T-cell (primary cell): ENCODE data around the gene EBF4. TPM values are rescaled to one million over a fixed set of nuclear protein-coding genes. Genes with fewer than 3 reads are reported as not detected.

Source experiments
- ATAC-seq, 4 experiments: fragments of 200-7000 bp in 3 of 4; fragments of 150-1000 bp in 1 of 4; cut with Tn5 transposase; replicated peaks in 1 of 4; 1 replicate in 3 of 4; 2 replicates in 1 of 4; pipeline ENCODE4 v1.10.0; 2021; ENCODE audit warnings: moderate library complexity in 3 of 4, mild to moderate bottlenecking in 2 of 4, moderate number of reproducible peaks in 1 of 4
- CTCF ChIA-PET, 2 donors: fragments of 300-600 bp; sonication (Branson Sonifier 250); formaldehyde crosslinking; loops; one replicate each; lab custom pipeline; 2022; ENCODE audit warnings: antibody characterized with exemption in 2 of 2; lab: Charles Lee
- POLR2A ChIA-PET, 2 donors: fragments of 300-600 bp; sonication (Branson Sonifier 250); formaldehyde crosslinking; loops; one replicate each; lab custom pipeline; 2022; ENCODE audit warnings: antibody characterized with exemption in 2 of 2; lab: Charles Lee
- DNase-seq, 35 experiments: peaks; one replicate each; pipeline versions ENCODE4 v3.0.0 to v3.0.0-alpha.2; 2013 to 2023
- H3K27ac ChIP-seq: one replicate; pipeline ENCODE4 v1.5.1; 2013; ENCODE audit warnings: low read length
- H3K27me3 ChIP-seq, 2 experiments: replicated peaks in 1 of 2; 1 replicate in 1 of 2; 2 replicates in 1 of 2; pipeline versions ENCODE4 v1.6.1 to v1.7.0; 2013; ENCODE audit warnings: low read length in 1 of 2, mixed read lengths in 1 of 2; ENCODE audit not compliant: control insufficient read depth in 2 of 2, insufficient read depth in 2 of 2; ENCODE audit errors: extremely low read depth in 1 of 2
- H3K36me3 ChIP-seq, 2 donors: 1 replicate in 1 of 2; 2 replicates in 1 of 2; pipeline versions ENCODE4 v1.6.1 to v1.7.0; 2013; ENCODE audit warnings: low read length in 1 of 2; ENCODE audit not compliant: control insufficient read depth in 2 of 2, insufficient read depth in 1 of 2; ENCODE audit errors: extremely low read depth in 1 of 2
- H3K4me1 ChIP-seq, 2 experiments: 1 replicate in 1 of 2; 2 replicates in 1 of 2; pipeline versions ENCODE4 v1.6.1 to v1.7.0; 2013; ENCODE audit warnings: low read length in 2 of 2, mixed read lengths in 1 of 2; ENCODE audit not compliant: insufficient read depth in 2 of 2, control insufficient read depth in 1 of 2; ENCODE audit errors: extremely low read depth in 1 of 2
- H3K4me3 ChIP-seq, 2 donors: 1 replicate in 1 of 2; 2 replicates in 1 of 2; pipeline versions ENCODE4 v1.5.1 to v1.7.0; 2013; ENCODE audit warnings: mild to moderate bottlenecking in 2 of 2, low read length in 1 of 2, moderate library complexity in 1 of 2; ENCODE audit not compliant: control insufficient read depth in 1 of 2; ENCODE audit errors: extremely low read depth in 1 of 2
- H3K9me3 ChIP-seq: 2 replicates; pipeline ENCODE4 v1.7.0; 2013
- H3K27ac Mint-ChIP-seq, 2 donors: one replicate each; pipeline ENCODE4 v1.8.0; 2020 to 2021; ENCODE audit warnings: mild to moderate bottlenecking in 2 of 2, mixed read lengths in 2 of 2
- H3K27me3 Mint-ChIP-seq, 2 donors: one replicate each; pipeline ENCODE4 v1.8.0; 2021 to 2022; ENCODE audit warnings: mixed read lengths in 2 of 2
- H3K36me3 Mint-ChIP-seq: one replicate; pipeline ENCODE4 v1.8.0; 2021; ENCODE audit warnings: mixed read lengths
- H3K4me1 Mint-ChIP-seq, 3 donors: one replicate each; pipeline ENCODE4 v1.8.0; 2020 to 2022; ENCODE audit warnings: mixed read lengths in 3 of 3, mild to moderate bottlenecking in 1 of 3
- H3K4me3 Mint-ChIP-seq, 3 donors: one replicate each; pipeline ENCODE4 v1.8.0; 2020 to 2022; ENCODE audit warnings: mild to moderate bottlenecking in 3 of 3, mixed read lengths in 3 of 3, moderate library complexity in 3 of 3
- H3K9me3 Mint-ChIP-seq, 3 donors: one replicate each; pipeline ENCODE4 v1.8.0; 2020 to 2022; ENCODE audit warnings: mixed read lengths in 3 of 3
- WGBS: methylation state at CpG from one replicate; pipeline ENCODE4 v1.1.5; 2013; ENCODE audit warnings: missing lambda C conversion rate; ENCODE audit not compliant: insufficient coverage; 5-methylcytosine and 5-hydroxymethylcytosine counted together
- total RNA-seq, 35 experiments: library from RNA in 6 of 35; stranded (reverse) in 6 of 35; fragments of 120-200 nt in 1 of 35; gene quantifications; one replicate each; pipeline versions ENCODE4 v1.2.1 to v1.2.4 and lab custom pipeline; 2013 to 2026

EBF4 gene
- total RNA-seq, 5 donors from 2014 or later (not counting 1 experiment from before 2014, with no cell fraction given): 4.2 to 10.5 (median 6.8) TPM

DNA sequence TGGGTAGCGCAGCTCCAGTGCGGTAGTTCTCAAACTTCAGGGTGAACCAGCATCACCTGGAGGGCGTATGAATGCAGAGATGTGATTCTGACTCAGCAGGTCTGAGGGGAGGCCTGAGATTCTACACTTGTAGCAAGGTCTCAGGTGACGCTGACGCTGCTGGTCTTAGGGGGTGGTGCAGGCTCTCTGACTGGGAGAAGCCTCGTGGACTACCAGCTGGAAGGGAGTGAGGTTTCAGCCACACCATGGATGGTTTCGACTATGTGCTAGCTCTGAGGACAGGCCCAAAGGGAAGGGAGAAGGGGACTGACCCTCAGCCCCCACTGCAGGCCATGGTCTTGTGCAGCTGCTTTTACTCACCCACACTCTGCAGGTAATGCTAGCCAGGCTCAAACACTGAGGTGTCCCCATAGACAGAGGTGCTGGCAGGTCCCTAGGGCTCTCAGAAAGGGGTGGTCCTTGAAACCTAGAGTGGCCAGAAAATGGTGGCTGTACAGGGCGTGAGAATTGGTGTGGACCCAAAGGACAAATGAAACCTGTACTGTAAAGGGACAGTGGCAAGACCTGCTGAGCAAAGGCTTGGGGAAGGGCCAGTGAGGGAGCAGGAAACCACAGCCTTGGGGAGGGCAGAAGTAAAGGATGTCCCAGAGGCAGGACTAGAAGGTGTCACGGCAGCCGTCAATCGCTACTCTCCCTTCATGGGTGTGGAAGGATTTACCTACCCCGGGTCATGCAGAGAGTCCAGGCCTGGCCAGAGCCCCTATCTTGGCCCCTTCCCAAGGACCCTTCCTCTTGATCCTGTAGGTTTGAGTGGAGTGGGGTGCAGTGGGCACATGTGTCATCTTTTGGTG is 52.7 kb downstream of the EBF4 start:
- 61% methylated on average over 5 of the region's 12 CpGs for WGBS
- Histone ChIP-seq H3K27me3 (no peaks in the 10 kb centered on the region), H3K4me1 (peaks cover 26 to 30% of the 10 kb centered on the region in 2 experiments), H3K9me3 (no peaks in the 10 kb centered on the region), H3K36me3 (no peaks in the 10 kb centered on the region), H3K27ac (no peak overlapping the region), H3K4me3 (no peak overlapping the region)
- ATAC-seq (no peak), DNase-seq (peak in 1 of 35 experiments; percentile 22)
- no peak overlapping the region for H3K4me3 Mint-ChIP-seq
- H3K27ac Mint-ChIP-seq: peak overlapping the region in 1 of 2 donors; percentile 64
- peaks cover 0 to 1% of the 10 kb centered on the region in 2 donors for H3K27me3 Mint-ChIP-seq
- peaks cover 36 to 37% (median 36%) of the 10 kb centered on the region in 3 donors for H3K4me1 Mint-ChIP-seq
- POLR2A ChIA-PET: no interaction called here
- no peaks in the 10 kb centered on the region for H3K36me3 Mint-ChIP-seq
- CTCF ChIA-PET: interaction anchor here (0.6 to 1.9 kb wide), 2 partner anchors 32 to 53 kb away, joined by 7 to 11 read pairs; partner anchors contain the start of gene EBF4 (in 1 of the 2)
- H3K9me3 Mint-ChIP-seq: no peaks in the 10 kb centered on the region

- no peak overlapping the region for H3K4me3 ChIP-seq
- no peaks in the 10 kb centered on the region for H3K36me3 Mint-ChIP-seq
- peaks cover 0 to 3% of the 10 kb centered on the region in 2 experiments for H3K27me3 ChIP-seq
- CTCF ChIA-PET: no interaction called here
- H3K4me1 Mint-ChIP-seq: peaks cover 35 to 37% (median 36%) of the 10 kb centered on the region in 3 donors
- POLR2A ChIA-PET: no interaction called here
- H3K9me3 Mint-ChIP-seq: no peaks in the 10 kb centered on the region
- ATAC-seq (no peak), DNase-seq (peak in 1 of 35 experiments; percentile 12)
- no peak overlapping the region for H3K4me3 Mint-ChIP-seq
- peaks cover 22 to 30% of the 10 kb centered on the region in 2 experiments for H3K4me1 ChIP-seq
- no peaks in the 10 kb centered on the region for H3K36me3 ChIP-seq
- peaks cover 0 to 1% of the 10 kb centered on the region in 2 donors for H3K27me3 Mint-ChIP-seq
- no peak overlapping the region for H3K27ac ChIP-seq
- H3K9me3 ChIP-seq: no peaks in the 10 kb centered on the region
- peak overlapping the region in 1 of 2 donors; percentile 64 for H3K27ac Mint-ChIP-seq
- WGBS: 79% methylated on average over 2 of the region's 4 CpGs
Measured at GRCh38 chr20:2745936-2746635, 53.5 kb downstream of the EBF4 start.

GRCh38 chr20:2746636-2747265 is 54.2 kb downstream of the EBF4 start:
- POLR2A ChIA-PET: no interaction called here
- no peak for DNase-seq
- peak overlapping the region in 1 of 2 donors; percentile 28 for H3K27ac Mint-ChIP-seq

DNA sequence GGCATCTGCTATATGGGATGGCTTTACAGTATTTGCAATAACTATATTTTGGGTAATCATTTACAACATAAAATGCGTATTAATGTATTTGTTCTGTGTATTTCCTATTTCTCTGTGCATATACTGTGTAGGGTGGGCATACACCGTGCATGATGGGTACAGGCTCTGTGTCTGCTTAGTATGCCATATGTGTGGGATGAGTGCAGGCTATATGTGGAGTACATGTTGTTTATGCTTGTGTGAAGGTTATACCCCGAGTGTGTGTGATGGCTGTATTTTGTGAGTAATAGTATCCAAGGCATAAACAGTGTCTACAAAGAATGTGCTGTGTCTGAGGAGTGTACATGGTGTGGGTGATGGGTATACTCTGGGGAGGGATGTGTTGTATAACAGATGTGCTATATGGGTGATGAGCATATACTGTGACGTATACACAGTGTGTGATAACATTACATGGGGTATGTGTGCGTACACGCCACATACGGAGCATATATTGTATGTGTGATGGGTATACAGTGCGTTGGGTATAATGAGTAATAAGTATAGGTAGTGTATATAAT is 55.2 kb downstream of the EBF4 start:
- no peaks in the 10 kb centered on the region for H3K9me3 ChIP-seq
- ATAC-seq: no peak

More at GRCh38 chr20:2746636-2747265, 54.2 kb downstream of the EBF4 start:
- 75% methylated on average over 5 of the region's 8 CpGs for WGBS
- Mint-ChIP-seq H3K27me3 (peaks cover 0 to 1% of the 10 kb centered on the region in 2 donors), H3K4me1 (peaks cover 29 to 33% (median 32%) of the 10 kb centered on the region in 3 donors), H3K9me3 (no peaks in the 10 kb centered on the region), H3K36me3 (no peaks in the 10 kb centered on the region), H3K4me3 (no peak overlapping the region)
- no peak overlapping the region for H3K4me3 ChIP-seq
- peaks cover 20 to 33% of the 10 kb centered on the region in 2 experiments for H3K4me1 ChIP-seq
- no peaks in the 10 kb centered on the region for H3K36me3 ChIP-seq
- CTCF ChIA-PET: no interaction called here
- H3K27ac ChIP-seq: no peak overlapping the region
- ATAC-seq: no peak
- no peaks in the 10 kb centered on the region for H3K9me3 ChIP-seq
- peaks cover 0 to 7% of the 10 kb centered on the region in 2 experiments for H3K27me3 ChIP-seq

DNA sequence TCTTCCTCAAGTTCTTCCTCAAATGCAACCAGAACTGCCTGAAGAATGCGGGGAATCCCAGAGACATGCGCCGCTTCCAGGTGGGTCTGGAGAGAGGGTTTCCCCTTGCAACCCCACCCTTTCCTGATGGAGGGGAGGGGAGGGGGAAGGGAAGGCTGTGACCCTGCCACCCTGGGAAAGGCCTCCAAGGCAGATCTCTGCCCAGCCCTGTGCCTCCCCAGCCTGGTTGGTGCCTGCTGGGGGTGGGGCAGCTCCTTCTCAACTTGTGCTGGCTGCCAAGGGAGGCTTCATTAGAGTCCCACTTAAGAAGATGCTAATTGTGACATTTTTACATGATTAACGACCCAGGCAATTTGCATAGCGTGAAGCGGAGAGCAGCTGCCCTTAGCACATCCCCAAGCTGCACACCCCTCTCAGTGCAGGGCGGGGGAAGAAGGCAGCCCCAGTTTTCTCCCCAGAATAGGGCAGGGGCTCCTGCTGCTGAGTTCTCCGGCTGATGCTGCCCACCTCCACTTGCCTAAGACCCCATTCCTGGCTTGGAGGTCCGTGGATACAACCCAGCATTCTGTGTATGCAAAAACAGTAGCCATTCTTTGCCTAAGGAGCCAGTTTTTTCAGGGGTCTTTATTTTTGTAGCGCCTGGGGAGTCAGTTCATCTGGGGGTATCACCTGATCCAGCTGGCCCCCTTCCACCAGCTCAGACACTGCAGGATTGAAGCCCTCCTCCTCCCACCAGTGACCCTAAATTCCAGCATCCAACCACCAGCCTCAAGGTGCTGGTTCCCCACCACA is 56.2 kb downstream of the EBF4 start:
- POLR2A ChIA-PET: no interaction called here
- Histone ChIP-seq H3K27ac (no peak overlapping the region), H3K4me1 (peaks cover 16 to 32% of the 10 kb centered on the region in 2 experiments), H3K27me3 (peaks cover 3 to 20% of the 10 kb centered on the region in 2 experiments), H3K9me3 (no peaks in the 10 kb centered on the region), H3K36me3 (no peaks in the 10 kb centered on the region), H3K4me3 (no peak overlapping the region)
- Mint-ChIP-seq H3K27me3 (peaks cover 0 to 6% of the 10 kb centered on the region in 2 donors), H3K4me3 (no peak overlapping the region), H3K27ac (peak overlapping the region in 1 of 2 donors; percentile 67), H3K9me3 (no peaks in the 10 kb centered on the region), H3K36me3 (no peaks in the 10 kb centered on the region), H3K4me1 (peaks cover 23 to 30% (median 27%) of the 10 kb centered on the region in 3 donors)
- CTCF ChIA-PET: interaction anchor here (0.5 kb wide), 2 partner anchors 19 to 55 kb away, joined by 3 to 5 read pairs; no protein-coding TSS in a partner anchor
- ATAC-seq (no peak), DNase-seq (peak in 2 of 35 experiments; percentile 24 to 41)
- 78% methylated on average over 6 of the region's 10 CpGs for WGBS

More for the DNA sequence above, 55.2 kb downstream of the EBF4 start:
- no peaks in the 10 kb centered on the region for H3K9me3 Mint-ChIP-seq
- Histone ChIP-seq H3K4me1 (peaks cover 14 to 29% of the 10 kb centered on the region in 2 experiments), H3K4me3 (no peak overlapping the region), H3K27ac (no peak overlapping the region), H3K27me3 (peaks cover 0 to 10% of the 10 kb centered on the region in 2 experiments), H3K36me3 (no peaks in the 10 kb centered on the region)
- DNase-seq: no peak
- POLR2A ChIA-PET: no interaction called here
- peaks cover 21 to 27% (median 24%) of the 10 kb centered on the region in 3 donors for H3K4me1 Mint-ChIP-seq
- CTCF ChIA-PET: interaction anchor here in 1 of 2 donors (0.5 kb wide), 1 partner anchor 226 kb away, joined by 5 read pairs; no protein-coding TSS in a partner anchor
- peaks cover 0 to 1% of the 10 kb centered on the region in 2 donors for H3K27me3 Mint-ChIP-seq
- no peak overlapping the region for H3K4me3 Mint-ChIP-seq
- H3K27ac Mint-ChIP-seq: peak overlapping the region in 1 of 2 donors; percentile 67
- 83% methylated on average over 7 of the region's 8 CpGs for WGBS
- H3K36me3 Mint-ChIP-seq: no peaks in the 10 kb centered on the region
